OCI-LY1 (cell line): Measurements from ENCODE around the gene MAPK8IP1.

Experiments used
- CTCF ChIP-seq: fragments of 200-600 bp; sonication (generic), shearing (Covaris generic); IDR thresholded peaks from 2 replicates; pipeline ENCODE4 v1.5.1; 2017; ENCODE audit warnings: mild to moderate bottlenecking, antibody characterized with exemption, low read length, moderate library complexity, mixed read lengths
- EZH2 ChIP-seq: fragments of 200-600 bp; sonication (generic), shearing (Covaris generic); IDR thresholded peaks from 2 replicates; pipeline ENCODE4 v1.8.0; 2017; ENCODE audit warnings: borderline replicate concordance, mixed run types, mild to moderate bottlenecking, antibody characterized with exemption, low read length, moderate library complexity, mixed read lengths

DNA sequence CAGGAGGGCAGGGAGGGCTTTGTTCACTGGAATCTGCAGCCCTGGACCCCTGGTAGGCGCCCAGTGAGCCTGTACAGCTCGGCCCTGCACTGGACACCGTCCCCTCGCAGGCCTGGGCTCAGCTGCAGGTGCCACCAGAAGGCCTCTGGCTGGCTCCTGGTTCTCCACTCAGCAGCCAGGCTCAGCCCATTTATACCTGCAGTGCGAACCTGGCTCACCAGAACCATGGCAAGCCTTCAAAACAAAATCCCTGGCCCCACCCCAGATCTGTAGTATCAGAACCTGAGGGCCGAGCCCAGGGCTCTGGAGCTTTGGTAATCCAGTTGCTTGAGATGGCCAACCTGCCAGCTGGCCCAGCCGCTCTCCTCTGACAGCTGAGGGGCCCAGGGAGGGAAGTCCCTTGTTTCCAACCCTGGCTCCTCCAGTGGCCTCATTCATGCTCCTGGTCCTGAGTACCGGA, 22.5 kb downstream of the MAPK8IP1 start:
- TF ChIP-seq CTCF (no peak), EZH2 (no peak)
